Right atrium auricular region (tissue), 2 donors: ENCODE results near the gene MT1F. TPM values are rescaled to one million over a fixed set of nuclear protein-coding genes. Genes with fewer than 3 reads are reported as not detected.
"Not testable (repeated sequence)": the region's sequence is repeated elsewhere in the genome, so short reads cannot be mapped to it uniquely, and the experiment has no call there.

Experiments
- DNase-seq: peaks from one replicate; pipeline ENCODE4 v3.0.0-alpha.2; 2019; ENCODE audit warnings: low spot score
- H3K27ac ChIP-seq, 2 donors: fragments of 200-600 bp; sonication (generic); 1 replicate in 1 of 2; 2 replicates in 1 of 2; pipeline ENCODE4 v1.5.1; 2016 to 2019
- H3K27me3 ChIP-seq, 2 donors: fragments of 200-600 bp; sonication (generic); one replicate each; pipeline versions ENCODE4 v1.5.1 to v1.6.0; 2017 to 2019
- H3K36me3 ChIP-seq: fragments of 200-600 bp; sonication (generic); one replicate; pipeline ENCODE4 v1.5.1; 2016
- H3K4me1 ChIP-seq, 2 donors: fragments of 200-600 bp; sonication (generic); one replicate each; pipeline versions ENCODE4 v1.5.1 to v1.6.0; 2017 to 2019
- H3K4me3 ChIP-seq, 2 donors: fragments of 200-600 bp; sonication (generic); 1 replicate in 1 of 2; 2 replicates in 1 of 2; pipeline ENCODE4 v1.5.1; 2017 to 2019; ENCODE audit warnings: mild to moderate bottlenecking in 1 of 2, moderate library complexity in 1 of 2
- H3K9me3 ChIP-seq, 2 donors: fragments of 200-600 bp; sonication (generic); one replicate each; pipeline ENCODE4 v1.5.1; 2019
- CTCF ChIP-seq, 2 donors: fragments of 200-600 bp; sonication (generic); IDR thresholded peaks; one replicate each; pipeline ENCODE4 v1.5.1; 2019; ENCODE audit warnings: antibody characterized with exemption in 2 of 2
- total RNA-seq, 2 donors: library from RNA; depleted of rRNA; stranded (reverse); fragments of >200 nt; gene quantifications; one replicate each; pipeline ENCODE4 v1.1.0, GENCODE V29; 2016

MT1F gene
- total RNA-seq, 2 donors from 2014 or later = 3.2 to 6.1 TPM

DNA sequence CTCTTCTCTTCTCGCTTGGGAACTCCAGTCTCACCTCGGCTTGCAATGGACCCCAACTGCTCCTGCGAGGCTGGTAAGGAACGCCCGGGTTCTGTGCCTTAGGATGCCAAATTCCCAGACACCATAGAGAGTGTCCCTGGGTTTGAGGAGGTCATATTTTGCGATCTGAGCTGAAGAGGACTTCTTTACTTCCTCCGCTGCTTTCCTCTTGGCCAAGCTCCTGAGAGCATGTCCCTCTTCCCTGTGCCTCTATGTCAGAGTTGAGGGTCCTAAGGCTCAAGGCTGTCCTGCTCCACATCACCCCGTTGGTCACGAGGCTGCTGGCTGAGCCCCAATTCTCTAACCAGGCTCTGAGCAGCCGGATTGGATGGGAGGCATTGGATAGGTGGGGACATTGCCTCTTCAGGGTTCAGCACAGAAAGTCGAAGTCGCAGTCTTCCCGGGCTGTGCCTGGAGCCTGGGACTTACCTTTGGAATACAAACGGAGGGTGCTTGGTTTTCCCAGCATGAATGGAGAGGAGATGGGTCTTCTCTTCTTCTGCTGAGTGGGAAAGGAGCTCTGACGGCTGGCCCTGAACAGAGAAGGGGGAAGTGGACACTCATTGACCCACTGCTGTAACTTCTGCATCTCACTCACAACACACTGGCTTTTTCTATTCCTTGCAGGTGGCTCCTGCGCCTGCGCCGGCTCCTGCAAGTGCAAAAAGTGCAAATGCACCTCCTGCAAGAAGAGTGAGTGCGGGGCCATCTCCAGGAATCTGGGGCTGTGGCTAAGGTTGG lies 12.3 kb downstream of the MT1F start:
- Histone ChIP-seq H3K4me1 (peaks cover 0 to 18% of the 10 kb centered on the region in 2 donors), H3K27me3 (peaks cover 5 to 13% of the 10 kb centered on the region in 2 donors), H3K4me3 (no peak overlapping the region), H3K27ac (no peak overlapping the region), H3K9me3 (no peaks in the 10 kb centered on the region), H3K36me3 (no peaks in the 10 kb centered on the region)
- no peak for DNase-seq
- no peak for TF ChIP-seq CTCF (IDR thresholded peaks at IDR 0.05)

DNA sequence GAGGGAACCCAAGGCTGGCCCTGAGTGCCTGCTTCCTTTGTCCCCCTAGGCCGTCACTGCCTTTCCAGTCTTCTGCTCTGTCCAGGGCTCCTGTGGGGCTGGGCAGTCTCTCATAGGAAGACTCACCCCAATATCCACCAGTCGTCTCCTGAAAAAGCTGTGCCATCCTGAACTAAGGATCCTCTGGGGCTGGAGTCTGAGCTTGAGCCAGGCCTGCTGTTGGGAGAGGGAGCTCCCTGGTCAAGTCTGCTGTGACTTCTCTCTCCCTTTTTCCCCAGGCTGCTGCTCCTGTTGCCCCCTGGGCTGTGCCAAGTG lies 12.8 kb downstream of the MT1F start:
- no peak overlapping the region for H3K27ac ChIP-seq
- no peak overlapping the region for H3K4me3 ChIP-seq
- H3K9me3 ChIP-seq = no peaks in the 10 kb centered on the region
- no peak for TF ChIP-seq CTCF (IDR thresholded peaks at IDR 0.05)
- no peaks in the 10 kb centered on the region for H3K36me3 ChIP-seq
- peaks cover 0 to 20% of the 10 kb centered on the region in 2 donors for H3K4me1 ChIP-seq
- H3K27me3 ChIP-seq = peaks cover 5 to 13% of the 10 kb centered on the region in 2 donors
- DNase-seq = no peak

GRCh38 chr16:56671691-56672090 lies 13.9 kb downstream of the MT1F start:
- H3K4me1 ChIP-seq = peaks cover 0 to 28% of the 10 kb centered on the region in 2 donors
- H3K27me3 ChIP-seq = peaks cover 5 to 13% of the 10 kb centered on the region in 2 donors
- not testable (repeated sequence) for H3K4me3 ChIP-seq, H3K36me3 ChIP-seq, H3K27ac ChIP-seq, H3K9me3 ChIP-seq, DNase-seq

GRCh38 chr16:56672171-56672570 lies 14.4 kb downstream of the MT1F start:
- H3K4me1 ChIP-seq = peaks cover 0 to 28% of the 10 kb centered on the region in 2 donors
- not testable (repeated sequence) for H3K9me3 ChIP-seq, H3K36me3 ChIP-seq, H3K27ac ChIP-seq, DNase-seq, H3K4me3 ChIP-seq
- H3K27me3 ChIP-seq = peaks cover 5 to 13% of the 10 kb centered on the region in 2 donors

DNA sequence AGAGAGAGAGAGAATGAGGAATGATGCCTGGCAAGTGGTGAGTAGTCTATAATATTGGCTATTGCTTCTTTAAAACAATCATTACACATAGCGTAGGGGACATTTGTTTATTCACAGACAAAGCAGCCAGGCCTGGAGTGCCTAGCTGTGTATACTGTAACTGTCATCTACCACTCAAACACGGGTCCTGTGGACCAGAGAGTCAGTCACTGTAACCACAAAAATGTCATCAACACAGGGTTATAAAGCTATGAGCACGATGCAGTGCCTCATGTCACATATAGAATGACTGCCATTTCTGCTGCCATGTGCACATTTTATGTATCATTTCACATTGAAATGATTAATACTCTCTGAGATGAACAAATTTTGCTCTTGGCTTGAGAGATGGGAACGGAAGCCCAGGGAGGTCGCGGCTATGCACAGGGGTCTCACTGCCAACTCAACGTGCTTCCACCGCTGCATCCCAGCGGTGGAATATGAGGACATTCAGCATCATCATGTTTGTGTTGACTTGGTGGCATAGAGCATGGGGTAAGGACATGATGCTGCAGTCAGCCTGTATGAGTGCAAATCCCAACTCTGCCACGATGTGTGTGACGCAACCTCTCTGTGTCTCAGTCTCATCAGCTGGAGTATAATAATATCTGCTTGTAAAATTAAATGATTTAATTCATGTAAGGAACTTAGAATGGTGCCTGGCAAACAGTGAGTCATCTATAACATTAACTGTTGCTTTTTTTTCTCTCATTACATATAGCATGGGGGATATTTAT lies 15.2 kb downstream of the MT1F start:
- H3K9me3 ChIP-seq = no peaks in the 10 kb centered on the region
- no peak overlapping the region for H3K4me3 ChIP-seq
- DNase-seq = no peak
- no peaks in the 10 kb centered on the region for H3K36me3 ChIP-seq
- peaks cover 0 to 23% of the 10 kb centered on the region in 2 donors for H3K4me1 ChIP-seq
- H3K27me3 ChIP-seq = peaks cover 5 to 13% of the 10 kb centered on the region in 2 donors
- H3K27ac ChIP-seq = no peak overlapping the region
- no peak for TF ChIP-seq CTCF (IDR thresholded peaks at IDR 0.05)

- Histone ChIP-seq H3K4me3 (no peak overlapping the region), H3K9me3 (no peaks in the 10 kb centered on the region), H3K36me3 (no peaks in the 10 kb centered on the region), H3K4me1 (peaks cover 0 to 19% of the 10 kb centered on the region in 2 donors), H3K27ac (no peak overlapping the region), H3K27me3 (peaks cover 5 to 13% of the 10 kb centered on the region in 2 donors)
- peak; percentile 45 to 72 for TF ChIP-seq CTCF (IDR thresholded peaks at IDR 0.05)
- DNase-seq = peak; percentile 69
Observed at GRCh38 chr16:56673921-56674320, 16.2 kb downstream of the MT1F start.

GRCh38 chr16:56674570-56674969 lies 16.8 kb downstream of the MT1F start:
- not testable (repeated sequence) for H3K9me3 ChIP-seq, H3K27ac ChIP-seq, H3K27me3 ChIP-seq, H3K36me3 ChIP-seq, H3K4me3 ChIP-seq, DNase-seq
- peaks cover 0 to 16% of the 10 kb centered on the region in 2 donors for H3K4me1 ChIP-seq
